ENCODE results near the gene BABAM2. TPM values are rescaled to one million over a fixed set of nuclear protein-coding genes. Genes with fewer than 3 reads are reported as not detected.

Gene BABAM2
- total and polyA plus RNA-seq, 4 donors = 9.9 to 17.0 (median 13.9) TPM

GRCh38 chr2:28135799-28136198 is 245.3 kb downstream of the BABAM2 start:
- Histone ChIP-seq H3K9ac (ENCODE audit: low read depth in 1 of 2, low read length in 2 of 2) (no peak overlapping the region), H3K4me1 (ENCODE audit: control insufficient read depth in 4 of 4, insufficient read depth in 4 of 4, low read length in 3 of 4) (peaks cover 1 to 13% (median 8%) of the 10 kb centered on the region in 4 donors), H3K4me3 (ENCODE audit: low read depth in 1 of 3, low read length in 3 of 3) (no peak overlapping the region), H3K9me3 (ENCODE audit: control insufficient read depth in 4 of 4, low read length in 3 of 4) (no peaks in the 10 kb centered on the region), H3K27ac (ENCODE audit: low read depth in 1 of 2, low read length in 2 of 2) (no peak overlapping the region), H3K27me3 (ENCODE audit: control insufficient read depth in 4 of 4, insufficient read depth in 4 of 4, low read length in 3 of 4) (no peaks in the 10 kb centered on the region), H3K36me3 (ENCODE audit: control insufficient read depth in 4 of 4, insufficient read depth in 3 of 4, low read depth in 1 of 4, low read length in 3 of 4) (no peaks in the 10 kb centered on the region)
- no peak for DNase-seq (ENCODE audit: low spot score)
- TF ChIP-seq RAD21 (IDR thresholded peaks at IDR 0.05) (no peak), FOXA1 (IDR thresholded peaks at IDR 0.05) (no peak), CTCF (IDR thresholded peaks at IDR 0.05; ENCODE audit: low read depth, low read length, missing input control) (no peak), JUND (IDR thresholded peaks at IDR 0.05) (no peak), GABPA (IDR thresholded peaks at IDR 0.05 in 1 of 2, conservative IDR thresholded peaks at IDR 0.05 in 1 of 2) (no peak)
- 85% methylated on average over 4 of the region's 4 CpGs for WGBS

GRCh38 chr2:28136556-28136955 is 246.0 kb downstream of the BABAM2 start:
- DNase-seq (ENCODE audit: low spot score) = no peak
- Histone ChIP-seq H3K27ac (ENCODE audit: low read depth in 1 of 2, low read length in 2 of 2) (no peak overlapping the region), H3K36me3 (ENCODE audit: control insufficient read depth in 4 of 4, insufficient read depth in 3 of 4, low read depth in 1 of 4, low read length in 3 of 4) (no peaks in the 10 kb centered on the region), H3K9me3 (ENCODE audit: control insufficient read depth in 4 of 4, low read length in 3 of 4) (no peaks in the 10 kb centered on the region), H3K9ac (ENCODE audit: low read depth in 1 of 2, low read length in 2 of 2) (no peak overlapping the region), H3K4me3 (ENCODE audit: low read depth in 1 of 3, low read length in 3 of 3) (no peak overlapping the region), H3K27me3 (ENCODE audit: control insufficient read depth in 4 of 4, insufficient read depth in 4 of 4, low read length in 3 of 4) (no peaks in the 10 kb centered on the region), H3K4me1 (ENCODE audit: control insufficient read depth in 4 of 4, insufficient read depth in 4 of 4, low read length in 3 of 4) (peaks cover 1 to 13% (median 8%) of the 10 kb centered on the region in 4 donors)
- peak in 1 of 2 donors; percentile 18 for TF ChIP-seq HNF4A (conservative IDR thresholded peaks at IDR 0.05)
- peak; percentile 48 for TF ChIP-seq NR2F2 (IDR thresholded peaks at IDR 0.05)
- no peak for TF ChIP-seq ZBTB33 (IDR thresholded peaks at IDR 0.05)
- no peak for TF ChIP-seq TAF1 (conservative IDR thresholded peaks at IDR 0.05)
- TF ChIP-seq JUND (IDR thresholded peaks at IDR 0.05) = no peak
- peak; percentile 18 for TF ChIP-seq SP1 (IDR thresholded peaks at IDR 0.05)
- peak in 1 of 2 donors; percentile 56 for TF ChIP-seq RXRA (IDR thresholded peaks at IDR 0.05)
- TF ChIP-seq ATF3 (IDR thresholded peaks at IDR 0.05) = no peak
- peak in 1 of 2 donors; percentile 20 for TF ChIP-seq RAD21 (IDR thresholded peaks at IDR 0.05)
- WGBS = 69% methylated on average over 6 of the region's 6 CpGs

- TF ChIP-seq NR2F2 (IDR thresholded peaks at IDR 0.05) (peak; percentile 21), RAD21 (IDR thresholded peaks at IDR 0.05) (peak in 1 of 2 donors; percentile 9), ZBTB33 (IDR thresholded peaks at IDR 0.05) (no peak)
- 63% methylated on average over 2 of the region's 2 CpGs for WGBS
- Histone ChIP-seq H3K9me3 (ENCODE audit: control insufficient read depth in 4 of 4, low read length in 3 of 4) (no peaks in the 10 kb centered on the region), H3K36me3 (ENCODE audit: control insufficient read depth in 4 of 4, insufficient read depth in 3 of 4, low read depth in 1 of 4, low read length in 3 of 4) (no peaks in the 10 kb centered on the region), H3K4me1 (ENCODE audit: control insufficient read depth in 4 of 4, insufficient read depth in 4 of 4, low read length in 3 of 4) (peaks cover 1 to 13% (median 8%) of the 10 kb centered on the region in 4 donors), H3K27ac (ENCODE audit: low read depth in 1 of 2, low read length in 2 of 2) (no peak overlapping the region), H3K9ac (ENCODE audit: low read depth in 1 of 2, low read length in 2 of 2) (no peak overlapping the region), H3K4me3 (ENCODE audit: low read depth in 1 of 3, low read length in 3 of 3) (no peak overlapping the region), H3K27me3 (ENCODE audit: control insufficient read depth in 4 of 4, insufficient read depth in 4 of 4, low read length in 3 of 4) (no peaks in the 10 kb centered on the region)
- no peak for DNase-seq (ENCODE audit: low spot score)
Observed at GRCh38 chr2:28137221-28137620, 246.7 kb downstream of the BABAM2 start.

All from liver (tissue), 9 donors.